ENCODE measurements around the gene PLCB4.

Gene PLCB4

DNA sequence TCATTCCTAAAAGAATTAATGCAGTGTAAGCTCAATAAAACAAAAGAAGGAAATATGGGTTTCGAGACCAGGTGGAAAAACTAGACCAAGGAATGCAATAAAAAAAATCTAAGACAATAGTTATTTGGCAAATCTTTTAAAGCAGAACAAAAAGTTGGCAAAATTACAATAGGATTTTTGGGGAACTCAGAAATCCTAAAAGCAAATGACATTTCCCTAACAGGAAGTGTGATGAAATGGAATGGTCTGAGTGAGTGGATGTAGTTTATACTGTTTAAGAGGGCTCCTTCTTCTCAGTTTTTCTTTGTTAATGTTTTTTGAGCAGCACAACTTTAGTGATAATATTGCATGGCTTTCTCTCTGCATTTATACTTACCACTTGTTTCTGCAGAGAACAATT lies 190.0 kb downstream of the PLCB4 start:
- Histone ChIP-seq H3K23ac (ENCODE audit: low read depth, low read length, poor library complexity) (no peak overlapping the region), H3K4me1 (ENCODE audit: control insufficient read depth in 2 of 2, insufficient read depth in 1 of 2, low read depth in 1 of 2, low read length in 2 of 2) (peaks cover 5 to 9% of the 10 kb centered on the region in 2 donors), H3K18ac (ENCODE audit: low read length) (no peak overlapping the region), H3K79me1 (ENCODE audit: low read depth, low read length) (no peaks in the 10 kb centered on the region), H3K36me3 (replicated peaks in 1 of 2; ENCODE audit: control insufficient read depth in 2 of 2, insufficient read depth in 2 of 2, low read length in 2 of 2) (no peaks in the 10 kb centered on the region), H3K27ac (replicated peaks; ENCODE audit: low read length) (no peak overlapping the region), H4K91ac (ENCODE audit: low read depth, low read length, poor library complexity) (no peak overlapping the region), H3K27me3 (ENCODE audit: control insufficient read depth in 3 of 3, insufficient read depth in 3 of 3, low read depth in 1 of 3, low read length in 3 of 3) (no peaks in the 10 kb centered on the region), H4K8ac (ENCODE audit: low read depth, low read length) (no peak overlapping the region), H3K9me3 (replicated peaks in 1 of 2; ENCODE audit: control insufficient read depth in 2 of 2, insufficient read depth in 1 of 2, low read depth in 1 of 2, low read length in 2 of 2) (no peaks in the 10 kb centered on the region), H2BK120ac (ENCODE audit: low read depth, low read length) (no peak overlapping the region), H2BK5ac (ENCODE audit: low read length) (no peak overlapping the region), H2BK12ac (ENCODE audit: low read length) (no peak overlapping the region), H3K4me3 (ENCODE audit: low read length in 2 of 2) (no peak overlapping the region), H2BK15ac (ENCODE audit: low read length) (no peak overlapping the region), H3K9ac (ENCODE audit: low read depth, low read length, poor library complexity) (no peak overlapping the region), H2AK5ac (ENCODE audit: low read depth, low read length) (no peak overlapping the region), H3K4me2 (ENCODE audit: insufficient read depth, low read length, poor library complexity, severe bottlenecking) (no peak overlapping the region), H2AFZ (ENCODE audit: low read length) (no peak overlapping the region), H3K4ac (ENCODE audit: low read length) (no peak overlapping the region), H3K14ac (ENCODE audit: low read length) (no peak overlapping the region)
- DNase-seq (ENCODE audit: low spot score), result no peak
- WGBS, 2 donors (ENCODE audit: extremely low coverage in 2 of 2, insufficient read length in 2 of 2, insufficient replicate concordance in 1 of 2), result no CpG with 5 or more reads among the region's 1 CpG

- no peak overlapping the region for H3K27ac ChIP-seq (replicated peaks; ENCODE audit: low read length)
- DNase-seq (ENCODE audit: low spot score), result no peak
- no peak overlapping the region for H2BK5ac ChIP-seq (ENCODE audit: low read length)
- H2BK12ac ChIP-seq (ENCODE audit: low read length), result no peak overlapping the region
- H2BK15ac ChIP-seq (ENCODE audit: low read length), result no peak overlapping the region
- no peak overlapping the region for H2AFZ ChIP-seq (ENCODE audit: low read length)
- no peak overlapping the region for H3K18ac ChIP-seq (ENCODE audit: low read length)
- no peak overlapping the region for H3K4me3 ChIP-seq (ENCODE audit: low read length in 2 of 2)
- no peak overlapping the region for H3K4ac ChIP-seq (ENCODE audit: low read length)
- no peak overlapping the region for H3K9ac ChIP-seq (ENCODE audit: low read depth, low read length, poor library complexity)
- H3K4me1 ChIP-seq (ENCODE audit: control insufficient read depth in 2 of 2, insufficient read depth in 1 of 2, low read depth in 1 of 2, low read length in 2 of 2), result peaks cover 5 to 7% of the 10 kb centered on the region in 2 donors
- H3K36me3 ChIP-seq (replicated peaks in 1 of 2; ENCODE audit: control insufficient read depth in 2 of 2, insufficient read depth in 2 of 2, low read length in 2 of 2), result no peaks in the 10 kb centered on the region
- H2AK5ac ChIP-seq (ENCODE audit: low read depth, low read length), result no peak overlapping the region
- no peak overlapping the region for H3K23ac ChIP-seq (ENCODE audit: low read depth, low read length, poor library complexity)
- no peaks in the 10 kb centered on the region for H3K9me3 ChIP-seq (replicated peaks in 1 of 2; ENCODE audit: control insufficient read depth in 2 of 2, insufficient read depth in 1 of 2, low read depth in 1 of 2, low read length in 2 of 2)
- no peak overlapping the region for H4K91ac ChIP-seq (ENCODE audit: low read depth, low read length, poor library complexity)
- no peaks in the 10 kb centered on the region for H3K79me1 ChIP-seq (ENCODE audit: low read depth, low read length)
- H3K14ac ChIP-seq (ENCODE audit: low read length), result no peak overlapping the region
- no peak overlapping the region for H4K8ac ChIP-seq (ENCODE audit: low read depth, low read length)
- H3K27me3 ChIP-seq (ENCODE audit: control insufficient read depth in 3 of 3, insufficient read depth in 3 of 3, low read depth in 1 of 3, low read length in 3 of 3), result no peaks in the 10 kb centered on the region
- no peak overlapping the region for H3K4me2 ChIP-seq (ENCODE audit: insufficient read depth, low read length, poor library complexity, severe bottlenecking)
- no peak overlapping the region for H2BK120ac ChIP-seq (ENCODE audit: low read depth, low read length)
Measured at GRCh38 chr20:9260027-9260426, 191.1 kb downstream of the PLCB4 start.

- Histone ChIP-seq H2BK120ac (ENCODE audit: low read depth, low read length) (no peak overlapping the region), H3K23ac (ENCODE audit: low read depth, low read length, poor library complexity) (no peak overlapping the region), H3K9ac (ENCODE audit: low read depth, low read length, poor library complexity) (no peak overlapping the region), H4K91ac (ENCODE audit: low read depth, low read length, poor library complexity) (no peak overlapping the region), H2AFZ (ENCODE audit: low read length) (no peak overlapping the region), H3K4me3 (ENCODE audit: low read length in 2 of 2) (no peak overlapping the region), H3K9me3 (replicated peaks in 1 of 2; ENCODE audit: control insufficient read depth in 2 of 2, insufficient read depth in 1 of 2, low read depth in 1 of 2, low read length in 2 of 2) (no peaks in the 10 kb centered on the region), H3K14ac (ENCODE audit: low read length) (no peak overlapping the region), H3K4me2 (ENCODE audit: insufficient read depth, low read length, poor library complexity, severe bottlenecking) (no peak overlapping the region), H3K27ac (replicated peaks; ENCODE audit: low read length) (no peak overlapping the region), H3K4me1 (ENCODE audit: control insufficient read depth in 2 of 2, insufficient read depth in 1 of 2, low read depth in 1 of 2, low read length in 2 of 2) (peaks cover 2 to 5% of the 10 kb centered on the region in 2 donors), H2BK15ac (ENCODE audit: low read length) (no peak overlapping the region), H3K36me3 (replicated peaks in 1 of 2; ENCODE audit: control insufficient read depth in 2 of 2, insufficient read depth in 2 of 2, low read length in 2 of 2) (no peaks in the 10 kb centered on the region), H3K79me1 (ENCODE audit: low read depth, low read length) (no peaks in the 10 kb centered on the region), H3K18ac (ENCODE audit: low read length) (no peak overlapping the region), H3K27me3 (ENCODE audit: control insufficient read depth in 3 of 3, insufficient read depth in 3 of 3, low read depth in 1 of 3, low read length in 3 of 3) (no peaks in the 10 kb centered on the region), H2BK12ac (ENCODE audit: low read length) (no peak overlapping the region), H4K8ac (ENCODE audit: low read depth, low read length) (no peak overlapping the region), H3K4ac (ENCODE audit: low read length) (no peak overlapping the region), H2AK5ac (ENCODE audit: low read depth, low read length) (no peak overlapping the region), H2BK5ac (ENCODE audit: low read length) (no peak overlapping the region)
- no peak for DNase-seq (ENCODE audit: low spot score)
- no CpG with 5 or more reads among the region's 2 CpGs for WGBS, 2 donors (ENCODE audit: extremely low coverage in 2 of 2, insufficient read length in 2 of 2, insufficient replicate concordance in 1 of 2)
Measured at GRCh38 chr20:9261781-9262180, 192.9 kb downstream of the PLCB4 start.

DNA sequence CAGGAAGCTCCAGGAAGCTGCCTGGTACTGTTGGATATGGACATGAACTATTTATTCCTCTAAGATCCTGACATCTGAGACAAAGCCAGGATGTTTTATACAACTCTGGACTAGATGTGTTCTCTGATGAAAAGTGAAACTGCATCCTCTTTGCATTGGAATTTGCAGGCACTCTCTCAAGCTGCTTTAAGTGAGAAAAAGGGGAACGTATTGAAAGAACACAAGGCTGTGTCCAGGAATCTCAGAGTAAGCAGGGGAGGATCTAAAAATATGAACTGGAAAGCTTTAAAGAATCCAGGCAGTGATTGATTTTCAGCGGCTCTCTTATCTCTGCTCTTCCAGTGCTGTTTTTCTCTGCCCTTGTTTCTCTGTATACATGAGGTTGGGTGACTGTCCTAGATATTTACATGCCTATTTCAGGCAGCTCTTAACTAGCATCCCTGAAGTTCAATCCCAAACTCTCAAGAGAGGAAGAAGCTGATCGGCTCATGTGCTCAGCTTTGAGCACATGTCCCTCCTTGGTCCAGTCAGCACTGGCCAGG lies 193.8 kb downstream of the PLCB4 start:
- Histone ChIP-seq H3K18ac (ENCODE audit: low read length) (no peak overlapping the region), H2AK5ac (ENCODE audit: low read depth, low read length) (no peak overlapping the region), H2BK15ac (ENCODE audit: low read length) (no peak overlapping the region), H3K27ac (replicated peaks; ENCODE audit: low read length) (no peak overlapping the region), H3K9ac (ENCODE audit: low read depth, low read length, poor library complexity) (no peak overlapping the region), H3K4me3 (ENCODE audit: low read length in 2 of 2) (no peak overlapping the region), H3K79me1 (ENCODE audit: low read depth, low read length) (no peaks in the 10 kb centered on the region), H3K27me3 (ENCODE audit: control insufficient read depth in 3 of 3, insufficient read depth in 3 of 3, low read depth in 1 of 3, low read length in 3 of 3) (no peaks in the 10 kb centered on the region), H3K9me3 (replicated peaks in 1 of 2; ENCODE audit: control insufficient read depth in 2 of 2, insufficient read depth in 1 of 2, low read depth in 1 of 2, low read length in 2 of 2) (no peaks in the 10 kb centered on the region), H2BK120ac (ENCODE audit: low read depth, low read length) (no peak overlapping the region), H4K91ac (ENCODE audit: low read depth, low read length, poor library complexity) (no peak overlapping the region), H3K23ac (ENCODE audit: low read depth, low read length, poor library complexity) (no peak overlapping the region), H3K4me1 (ENCODE audit: control insufficient read depth in 2 of 2, insufficient read depth in 1 of 2, low read depth in 1 of 2, low read length in 2 of 2) (peaks cover 2 to 5% of the 10 kb centered on the region in 2 donors), H3K4ac (ENCODE audit: low read length) (no peak overlapping the region), H2BK5ac (ENCODE audit: low read length) (no peak overlapping the region), H2AFZ (ENCODE audit: low read length) (no peak overlapping the region), H3K36me3 (replicated peaks in 1 of 2; ENCODE audit: control insufficient read depth in 2 of 2, insufficient read depth in 2 of 2, low read length in 2 of 2) (no peaks in the 10 kb centered on the region), H2BK12ac (ENCODE audit: low read length) (no peak overlapping the region), H3K4me2 (ENCODE audit: insufficient read depth, low read length, poor library complexity, severe bottlenecking) (no peak overlapping the region), H3K14ac (ENCODE audit: low read length) (no peak overlapping the region), H4K8ac (ENCODE audit: low read depth, low read length) (no peak overlapping the region)
- DNase-seq (ENCODE audit: low spot score), result no peak
- WGBS, 2 donors (ENCODE audit: extremely low coverage in 2 of 2, insufficient read length in 2 of 2, insufficient replicate concordance in 1 of 2), result no CpG with 5 or more reads among the region's 3 CpGs
